Inferior parietal cortex (tissue), 1 donor: ENCODE results near the gene SULF2.

Experiments used
- DNase-seq: peaks from one replicate; pipeline ENCODE4 v3.0.0-alpha.2; 2016; ENCODE audit errors: extremely low spot score

Gene SULF2

DNA sequence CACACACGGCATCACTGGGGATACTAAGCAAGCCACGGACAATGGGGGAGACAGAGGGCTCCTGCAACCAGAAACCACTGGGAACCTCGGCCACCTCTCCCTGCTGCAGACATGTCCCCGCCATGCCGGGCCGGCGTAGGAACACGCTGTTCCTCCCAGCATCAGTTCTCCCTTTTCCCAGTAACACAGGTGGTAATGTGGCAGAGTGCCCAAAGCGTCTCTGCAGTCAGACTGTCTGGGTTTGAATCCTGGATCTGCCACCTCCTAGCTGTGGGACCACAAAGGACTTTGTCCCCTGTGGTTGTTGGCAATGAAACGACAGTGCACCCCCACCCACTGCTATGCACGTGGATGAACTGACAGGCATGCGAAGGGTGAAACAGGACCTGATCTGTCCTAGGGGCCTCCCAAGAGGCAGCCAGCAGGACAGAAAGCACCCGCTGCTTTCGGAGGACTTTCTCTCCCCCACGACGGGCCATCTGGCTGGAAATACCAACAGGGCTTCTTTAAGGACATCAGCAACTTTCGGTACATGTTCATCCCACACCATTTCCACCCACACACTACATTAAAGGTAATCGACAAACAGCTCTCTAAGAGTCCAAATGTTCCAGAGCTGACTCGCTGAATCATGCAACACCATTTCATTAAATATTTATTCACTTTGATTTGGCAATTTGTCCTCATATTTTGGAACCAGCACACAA is 74.1 kb downstream of the SULF2 start:
- no peak for DNase-seq

- DNase-seq = no peak
Observed at GRCh38 chr20:47710665-47711045, 74.6 kb downstream of the SULF2 start.

GRCh38 chr20:47708953-47709833 is 76.1 kb downstream of the SULF2 start:
- DNase-seq = no peak

DNA sequence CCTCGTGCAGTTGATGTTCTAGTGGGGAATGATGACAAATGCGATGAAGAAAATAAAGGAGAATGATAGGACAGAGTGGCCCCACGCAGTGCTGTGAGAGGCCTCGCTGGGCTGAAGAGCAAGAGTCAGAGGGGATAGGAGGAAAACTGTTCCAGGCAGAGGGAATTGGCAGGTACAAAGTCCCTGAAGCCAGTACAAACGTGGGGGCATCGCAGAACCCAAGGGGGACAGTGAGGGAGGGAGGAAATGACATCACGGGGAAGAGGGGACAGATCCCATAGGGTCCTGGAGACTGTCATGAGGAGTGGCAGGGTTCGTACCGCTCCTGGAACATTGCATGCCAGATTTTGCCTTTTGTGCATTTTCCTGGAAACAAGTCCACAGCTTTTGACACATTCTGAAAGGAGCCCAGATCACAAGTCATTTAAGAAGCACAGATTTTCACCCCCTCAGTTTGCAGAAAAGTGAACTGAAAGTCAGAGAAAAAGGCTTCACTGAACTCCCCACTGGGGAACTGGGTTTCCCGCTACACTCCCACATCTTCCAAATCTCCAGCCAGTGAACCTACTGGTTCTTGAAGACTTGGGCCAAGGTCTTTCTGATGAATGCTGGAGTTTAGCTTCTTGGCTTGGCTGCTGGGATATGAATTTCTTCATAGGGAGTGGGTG is 77.0 kb downstream of the SULF2 start:
- DNase-seq = no peak

GRCh38 chr20:47706345-47706744 is 78.9 kb downstream of the SULF2 start:
- no peak for DNase-seq

GRCh38 chr20:47705497-47705856 is 79.8 kb downstream of the SULF2 start:
- DNase-seq = no peak

- DNase-seq = no peak
Observed at GRCh38 chr20:47704746-47705496, 80.4 kb downstream of the SULF2 start.

DNA sequence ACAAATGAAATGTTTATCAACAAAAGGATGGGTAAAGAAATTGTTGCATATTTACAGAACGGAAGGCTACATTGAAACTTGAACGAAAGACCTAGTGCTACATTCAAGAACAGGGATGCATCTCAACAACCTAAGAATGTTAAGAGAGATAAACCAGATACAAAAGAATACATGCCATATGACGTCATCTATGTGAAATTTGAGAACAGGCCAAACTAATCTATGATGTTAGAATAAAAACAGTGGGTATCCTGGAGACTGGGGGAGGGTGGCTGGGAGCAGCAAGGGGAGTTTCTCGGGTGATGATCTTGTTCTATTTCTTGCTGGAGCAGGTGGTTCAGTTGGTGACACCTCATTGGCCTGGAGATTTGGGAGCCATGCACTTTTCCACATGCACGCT is 81.5 kb downstream of the SULF2 start:
- DNase-seq = no peak

DNA sequence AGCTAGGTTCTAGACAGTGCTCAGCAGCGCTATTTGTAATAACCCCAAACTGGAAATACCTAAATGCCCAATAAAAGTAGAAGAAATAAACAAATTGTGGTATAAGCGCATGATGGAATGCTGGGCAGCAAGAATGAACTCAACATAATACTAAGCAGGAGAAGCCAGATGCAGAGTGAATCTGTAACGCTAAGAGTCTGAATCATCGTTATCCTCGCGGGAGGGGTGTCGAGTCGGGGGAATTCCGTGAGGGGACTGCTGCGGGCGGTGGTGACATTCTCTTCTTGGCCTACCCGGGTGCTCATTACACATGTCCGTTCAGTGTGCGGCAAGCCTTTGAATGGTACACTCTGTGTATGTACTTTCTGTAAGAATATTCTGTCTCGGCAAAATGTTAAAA is 83.7 kb downstream of the SULF2 start:
- no peak for DNase-seq

DNA sequence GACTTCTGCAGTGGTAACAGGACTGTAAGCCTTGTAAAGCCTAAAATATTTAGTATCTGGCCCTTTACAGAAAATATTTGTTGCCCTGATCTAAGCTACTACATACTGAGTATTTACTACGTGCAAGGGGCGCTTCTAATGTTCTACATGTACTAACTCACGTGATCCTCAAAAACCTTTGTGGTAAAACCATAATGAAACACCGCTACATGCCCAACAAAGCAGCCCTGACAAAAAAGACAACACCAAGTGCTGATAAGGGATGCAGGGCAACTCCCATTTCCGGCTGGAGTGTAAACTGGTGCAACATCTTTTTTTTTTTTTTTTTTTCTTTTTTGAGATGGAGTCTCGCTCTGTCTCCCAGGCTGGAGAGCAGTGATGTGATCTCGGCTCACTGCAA is 85.0 kb downstream of the SULF2 start:
- no peak for DNase-seq

- DNase-seq = no peak
Observed at GRCh38 chr20:47699818-47700217, 85.5 kb downstream of the SULF2 start.

DNA sequence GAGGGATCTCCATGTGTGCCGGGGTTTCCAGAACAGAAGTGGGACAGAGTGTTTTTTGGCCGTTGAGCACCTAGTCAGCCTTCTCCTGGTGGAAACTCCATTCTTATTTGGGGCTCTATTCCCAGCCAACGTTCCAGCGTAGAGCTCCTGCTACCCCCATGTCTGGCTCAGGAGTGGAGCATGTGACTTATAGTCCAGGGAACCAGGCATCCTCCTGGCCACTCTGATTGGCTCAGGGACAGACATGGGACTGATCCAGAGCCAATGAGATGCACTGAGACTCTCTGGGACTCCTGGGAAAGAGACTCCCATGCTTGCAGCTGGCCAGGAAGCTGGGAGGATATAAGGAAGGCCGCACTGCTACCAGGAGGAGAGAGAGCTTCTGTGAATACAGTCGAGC is 87.1 kb downstream of the SULF2 start:
- DNase-seq = no peak

- no peak for DNase-seq
Observed at GRCh38 chr20:47696856-47697255, 88.4 kb downstream of the SULF2 start.

DNA sequence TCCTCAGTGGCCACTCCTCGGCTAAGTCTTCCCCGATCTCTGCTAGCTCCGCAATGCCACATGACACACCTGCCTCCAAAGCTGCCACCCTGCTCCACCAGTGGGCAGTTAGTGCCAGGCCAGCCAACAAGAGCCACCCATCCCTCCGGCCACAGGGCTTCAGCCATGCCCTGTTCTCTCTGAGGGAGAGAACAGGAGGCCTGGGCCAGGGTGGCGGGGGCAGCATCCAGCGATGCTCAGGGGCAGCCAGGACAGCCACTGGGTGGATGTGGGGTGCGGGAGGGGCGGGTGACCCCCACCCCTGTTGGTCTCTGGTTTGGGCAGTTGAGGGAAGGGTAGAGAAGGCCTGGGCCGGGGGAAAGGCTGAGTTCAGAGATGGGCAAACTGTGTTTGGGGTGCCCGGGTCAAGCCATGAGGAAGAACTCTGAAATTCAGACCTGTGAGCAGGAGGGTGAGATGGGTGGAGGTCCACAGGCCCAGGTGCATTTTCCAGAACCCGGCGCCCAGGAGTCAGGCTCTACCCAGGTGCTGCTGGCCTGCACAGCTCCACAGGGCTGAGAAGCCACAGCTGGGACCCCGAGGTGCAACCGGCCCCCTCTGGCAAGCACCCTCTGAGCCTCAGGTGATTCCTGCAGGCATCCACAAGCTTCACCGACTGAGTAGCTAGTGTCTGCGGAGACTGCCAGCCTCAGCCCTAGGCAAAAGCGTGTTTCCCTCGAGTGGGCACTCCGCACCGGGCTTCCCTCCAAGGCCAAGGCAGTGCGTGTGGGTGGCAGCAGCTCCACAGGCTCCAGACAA is 91.1 kb downstream of the SULF2 start:
- DNase-seq = no peak

GRCh38 chr20:47691625-47692024 is 93.7 kb downstream of the SULF2 start:
- DNase-seq = no peak

DNA sequence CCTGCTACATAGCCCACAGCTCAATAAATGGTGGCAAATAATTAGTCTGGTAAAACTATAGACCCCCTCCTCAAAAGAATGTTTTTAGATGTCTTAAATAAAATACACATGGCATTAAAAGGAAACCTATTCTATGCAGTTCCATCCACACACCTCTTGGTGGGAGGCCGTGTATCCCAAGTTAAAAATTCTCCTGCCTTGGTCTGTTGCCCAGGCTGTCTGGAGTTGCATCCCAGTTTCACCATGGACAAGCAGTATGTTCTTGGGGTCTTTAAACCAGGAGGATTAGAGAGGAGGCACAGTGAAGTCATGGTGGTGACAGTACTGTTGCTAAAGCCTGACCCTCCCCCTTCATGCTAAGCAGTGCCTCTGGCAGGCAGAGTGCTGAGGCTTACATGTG is 95.5 kb downstream of the SULF2 start:
- DNase-seq = no peak

- DNase-seq = no peak
Observed at GRCh38 chr20:47688385-47689381, 96.6 kb downstream of the SULF2 start.

- no peak for DNase-seq
Observed at GRCh38 chr20:47687095-47687987, 97.9 kb downstream of the SULF2 start.

- DNase-seq = no peak
Observed at GRCh38 chr20:47686545-47686944, 98.7 kb downstream of the SULF2 start.
